Mesenteric fat pad (tissue), 1 donor: ENCODE results near the gene OXSM. TPM values are rescaled to one million over a fixed set of nuclear protein-coding genes. Genes with fewer than 3 reads are reported as not detected.

Experiments used
- DNase-seq: peaks from one replicate; pipeline ENCODE4 v3.0.0-alpha.2; 2020; ENCODE audit warnings: low spot score
- long read RNA-seq: library from polyadenylated mRNA; unstranded; transcript quantifications from one replicate; pipeline ENCODE4 v2.0.0, GENCODE V29; 2020
- total RNA-seq: library from RNA; stranded (reverse); fragmentation: NEBNext Ultra II Directional; extraction: Animal tissue kit (Norgen Biotek cat#: 25700); gene quantifications from one replicate; pipeline ENCODE4 v1.2.1, GENCODE V29; 2021
- donor health status: DM: yes; HTN: yes; CAD: no.

The OXSM gene
- total RNA-seq, result 7.8 TPM
- long read RNA-seq, transcript OXSM-201 (3 exons, 1,519 nt), result major isoform, 24 of 31 reads
- long read RNA-seq, partial matches to known transcripts, result 3 of 31 reads
- long read RNA-seq, other reads (novel, unspliced or antisense), result 3 of 31 reads

- DNase-seq, result peak; percentile 96
Observed at GRCh38 chr3:25789596-25790556, at the start of gene OXSM. Gene OXSM (plus strand): TSS chr3:25790090. CDS start chr3:25791021, 931 bp downstream.

- DNase-seq, result no peak
Observed at GRCh38 chr3:25744470-25744869, 45.4 kb upstream of the OXSM start.

- DNase-seq, result no peak
Observed at GRCh38 chr3:25747033-25747432, 42.9 kb upstream of the OXSM start.

- DNase-seq, result no peak
Observed at GRCh38 chr3:25748189-25748588, 41.7 kb upstream of the OXSM start.

GRCh38 chr3:25749031-25749581 lies 40.8 kb upstream of the OXSM start:
- no peak for DNase-seq

GRCh38 chr3:25751048-25751447 lies 38.8 kb upstream of the OXSM start:
- DNase-seq, result no peak

- no peak for DNase-seq
Observed at GRCh38 chr3:25751725-25752124, 38.2 kb upstream of the OXSM start.

GRCh38 chr3:25768851-25769250 lies 21.0 kb upstream of the OXSM start:
- DNase-seq, result no peak

- no peak for DNase-seq
Observed at GRCh38 chr3:25775936-25776335, 14.0 kb upstream of the OXSM start.

GRCh38 chr3:25780618-25781017 lies 9.3 kb upstream of the OXSM start:
- DNase-seq, result no peak

- no peak for DNase-seq
Observed at GRCh38 chr3:25781145-25781757, 8.6 kb upstream of the OXSM start.

GRCh38 chr3:25781758-25782594 lies 7.9 kb upstream of the OXSM start:
- no peak for DNase-seq

GRCh38 chr3:25782636-25782937 lies 7.3 kb upstream of the OXSM start:
- no peak for DNase-seq

GRCh38 chr3:25782938-25783660 lies 6.8 kb upstream of the OXSM start, which contains the start of gene NGLY1:
Gene NGLY1 (minus strand): TSS chr3:25783443. CDS start chr3:25783390, 53 bp downstream.
- DNase-seq, result peak; percentile 96

- DNase-seq, result no peak
Observed at GRCh38 chr3:25783661-25784512, 6.0 kb upstream of the OXSM start.

GRCh38 chr3:25784971-25785370 lies 4.9 kb upstream of the OXSM start:
- no peak for DNase-seq

GRCh38 chr3:25785826-25786225 lies 4.1 kb upstream of the OXSM start:
- no peak for DNase-seq

GRCh38 chr3:25787689-25788088 lies 2.2 kb upstream of the OXSM start:
- DNase-seq, result no peak

- DNase-seq, result no peak
Observed at GRCh38 chr3:25789209-25789595, 688 bp upstream of the OXSM start.

GRCh38 chr3:25801786-25802185 lies 11.9 kb downstream of the OXSM start:
- DNase-seq, result no peak
